ENCODE results near the gene TTC36. TPM values are rescaled to one million over a fixed set of nuclear protein-coding genes. Genes with fewer than 3 reads are reported as not detected.

The TTC36 gene
- under 1 TPM in 1 of 2 donors, not detected in 1; 0.34 TPM for total RNA-seq

GRCh38 chr11:118527109-118527508, at the start of gene TTC36:
Gene TTC36 (plus strand): TSS chr11:118527474. CDS start chr11:118527495, 21 bp downstream.

GRCh38 chr11:118530683-118531596, 3.7 kb downstream of the TTC36 start, which contains the start of gene TMEM25:
Gene TMEM25 (plus strand): TSS chr11:118531192. CDS start chr11:118531802, 610 bp downstream.

GRCh38 chr11:118572061-118572980, 45.0 kb downstream of the TTC36 start, which contains the start of gene ARCN1:
Gene ARCN1 (plus strand): TSS chr11:118572409. CDS start chr11:118572548, 139 bp downstream.

Other genes with a start within 250 kb of the TTC36 start
- gene CD3E, start 222.7 kb upstream of the TTC36 start, total RNA-seq, result not detected
- not detected for gene CD3D, start 184.8 kb upstream of the TTC36 start, total RNA-seq
- not detected for gene CD3G, start 183.1 kb upstream of the TTC36 start, total RNA-seq
- 10 to 100 TPM; 45.6 to 46.5 TPM for gene UBE4A, start 167.9 kb upstream of the TTC36 start, total RNA-seq
- 10 to 100 TPM; 29.9 to 43.0 TPM for gene ATP5MG, start 125.9 kb upstream of the TTC36 start, total RNA-seq
- 10 to 100 TPM; 26.5 to 29.6 TPM for gene KMT2A, start 91.0 kb upstream of the TTC36 start, total RNA-seq
- gene TMEM25, start 3.7 kb downstream of the TTC36 start, total RNA-seq, result 10 to 100 TPM in 1 of 2 donors, 1 to 10 TPM in 1; 1.3 to 10.3 TPM
- 10 to 100 TPM; 22.4 to 28.0 TPM for gene IFT46, start 38.5 kb downstream of the TTC36 start, total RNA-seq
- gene ARCN1, start 44.9 kb downstream of the TTC36 start, total RNA-seq, result 10 to 100 TPM; 71.6 to 95.9 TPM
- 10 to 100 TPM; 32.0 to 33.3 TPM for gene PHLDB1, start 80.1 kb downstream of the TTC36 start, total RNA-seq
- not detected for gene TREH, start 152.2 kb downstream of the TTC36 start, total RNA-seq

Data from melanocyte of skin (primary cell).